GM12892 (cell line): ENCODE measurements around the gene UBE2F. TPM values are rescaled to one million over a fixed set of nuclear protein-coding genes. Genes with fewer than 3 reads are reported as not detected.

ENCODE experiments used
- DNase-seq: peaks from one replicate; pipeline ENCODE4 v3.0.0; 2011; ENCODE audit not compliant: insufficient read length
- FAIRE-seq: peaks from 2 replicates; lab custom pipeline; 2011; peaks lifted over from hg19 to GRCh38; lab: Jason Lieb, UNC
- POLR2A ChIP-seq: IDR thresholded peaks from 2 replicates; pipeline ENCODE4 v1.6.1; 2011; ENCODE audit warnings: low read depth, low read length, control low read depth
- POLR2AphosphoS5 ChIP-seq: IDR thresholded peaks from 2 replicates; pipeline ENCODE4 v1.6.1; 2011; ENCODE audit warnings: low read depth, low read length, control low read depth
- TAF1 ChIP-seq: IDR thresholded peaks from 2 replicates; pipeline ENCODE4 v1.6.1; 2011; ENCODE audit warnings: low read depth, mild to moderate bottlenecking, control low read depth, low read length, borderline replicate concordance
- polyA plus RNA-seq: library from polyadenylated mRNA; unstranded; fragments of >200 nt; gene quantifications from one replicate; pipeline ENCODE4 v1.2.1, GENCODE V29; 2012; ENCODE audit warnings: missing spikeins, inconsistent platforms; ENCODE audit not compliant: missing spikeins

UBE2F gene
- 16.0 TPM for polyA plus RNA-seq

DNA sequence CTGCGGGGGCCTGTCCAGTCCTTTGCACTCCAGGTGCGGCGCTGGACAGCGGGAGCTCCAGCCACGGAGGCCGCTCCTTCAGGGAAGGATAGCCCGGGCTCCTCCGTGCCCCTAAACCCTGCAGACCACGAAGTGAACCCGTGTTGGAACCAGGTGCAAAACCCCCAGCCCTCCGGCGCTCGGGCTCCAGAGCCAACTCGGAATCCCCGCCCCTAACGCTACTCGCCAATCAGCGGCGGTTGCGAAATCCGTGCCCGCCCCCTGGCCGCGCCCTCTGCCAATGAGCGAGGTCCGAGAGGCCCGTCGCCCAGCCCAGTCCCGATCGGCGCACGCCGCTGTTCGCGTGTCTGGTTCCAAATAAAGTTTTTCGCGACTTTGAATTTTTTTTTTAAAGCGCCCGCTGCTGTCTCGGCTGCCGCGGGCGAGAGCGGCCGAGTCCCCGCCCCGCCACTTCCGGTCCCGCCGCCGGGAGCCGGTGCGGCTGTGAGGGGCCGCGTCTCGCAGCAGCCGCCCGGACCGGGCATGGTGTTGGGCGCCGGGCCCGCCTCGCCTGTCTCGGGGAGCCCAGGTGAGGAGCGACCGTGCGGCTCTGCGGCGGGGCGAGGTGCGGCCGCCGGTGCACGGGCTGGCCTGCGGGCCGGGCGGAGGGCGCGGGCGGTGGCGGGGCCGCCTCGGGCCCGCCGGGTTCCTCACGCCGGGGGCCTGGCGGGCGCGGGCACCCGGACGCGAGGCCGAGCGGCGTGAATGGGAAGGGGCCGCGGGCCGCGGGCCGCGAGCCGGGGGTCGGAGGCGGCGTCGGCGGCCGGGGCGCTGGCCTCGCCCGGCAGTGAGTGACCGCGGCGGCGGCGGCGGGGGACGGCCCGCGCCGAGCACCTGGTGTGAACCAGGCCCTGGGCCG, at the start of gene UBE2F:
TSS of gene UBE2F (plus strand) at position 450 of the 898 bp plus-strand sequence. CDS start 6,094 bp downstream, outside the sequence.
- TF ChIP-seq TAF1: no peak
- TF ChIP-seq POLR2A: peak; percentile 55; the same call in 1 of the 2 replicates
- DNase-seq (peak; percentile 98), FAIRE-seq (peak; percentile 91)

GRCh38 chr2:237917696-237918374, 49.0 kb upstream of the UBE2F start:
- FAIRE-seq (no peak), DNase-seq (no peak)
- TF ChIP-seq TAF1: no peak
- no peak for TF ChIP-seq POLR2A

GRCh38 chr2:237919593-237919992, 47.2 kb upstream of the UBE2F start:
- DNase-seq: no peak
- FAIRE-seq: no peak
- TF ChIP-seq TAF1 (no peak), POLR2AphosphoS5 (no peak), POLR2A (no peak)

- TF ChIP-seq POLR2AphosphoS5: no peak
- no peak for TF ChIP-seq POLR2A
- TF ChIP-seq TAF1: no peak
- FAIRE-seq (no peak), DNase-seq (no peak)
Measured at GRCh38 chr2:237920673-237921072, 46.1 kb upstream of the UBE2F start.

DNA sequence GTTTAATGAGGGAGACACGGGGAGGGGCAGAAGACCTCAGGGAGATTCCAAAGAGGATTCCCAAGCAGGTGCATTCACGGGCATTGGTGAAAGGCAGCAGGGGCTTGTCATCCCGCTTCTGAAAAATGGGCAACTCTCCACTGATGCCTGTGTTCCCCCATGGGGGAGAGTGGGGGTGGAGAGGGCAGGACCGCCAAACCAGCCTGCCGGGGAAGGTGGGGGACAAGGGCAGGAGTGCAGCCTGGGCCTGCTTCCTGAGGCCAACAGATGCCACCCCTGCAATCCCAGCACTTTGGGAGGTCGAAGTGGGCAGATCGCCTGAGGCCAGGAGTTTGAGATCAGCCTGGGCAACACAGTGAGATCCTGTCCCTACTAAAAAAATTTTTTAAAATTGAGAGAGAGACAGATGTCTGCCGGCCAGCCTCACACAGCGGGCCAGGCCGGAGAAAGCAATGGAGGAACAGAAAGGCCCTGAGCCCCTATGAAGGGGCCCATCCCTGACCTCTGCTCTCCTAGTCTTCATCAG, 44.8 kb upstream of the UBE2F start:
- FAIRE-seq: no peak
- no peak for TF ChIP-seq POLR2A
- TF ChIP-seq TAF1: no peak
- TF ChIP-seq POLR2AphosphoS5: no peak
- DNase-seq: no peak

DNA sequence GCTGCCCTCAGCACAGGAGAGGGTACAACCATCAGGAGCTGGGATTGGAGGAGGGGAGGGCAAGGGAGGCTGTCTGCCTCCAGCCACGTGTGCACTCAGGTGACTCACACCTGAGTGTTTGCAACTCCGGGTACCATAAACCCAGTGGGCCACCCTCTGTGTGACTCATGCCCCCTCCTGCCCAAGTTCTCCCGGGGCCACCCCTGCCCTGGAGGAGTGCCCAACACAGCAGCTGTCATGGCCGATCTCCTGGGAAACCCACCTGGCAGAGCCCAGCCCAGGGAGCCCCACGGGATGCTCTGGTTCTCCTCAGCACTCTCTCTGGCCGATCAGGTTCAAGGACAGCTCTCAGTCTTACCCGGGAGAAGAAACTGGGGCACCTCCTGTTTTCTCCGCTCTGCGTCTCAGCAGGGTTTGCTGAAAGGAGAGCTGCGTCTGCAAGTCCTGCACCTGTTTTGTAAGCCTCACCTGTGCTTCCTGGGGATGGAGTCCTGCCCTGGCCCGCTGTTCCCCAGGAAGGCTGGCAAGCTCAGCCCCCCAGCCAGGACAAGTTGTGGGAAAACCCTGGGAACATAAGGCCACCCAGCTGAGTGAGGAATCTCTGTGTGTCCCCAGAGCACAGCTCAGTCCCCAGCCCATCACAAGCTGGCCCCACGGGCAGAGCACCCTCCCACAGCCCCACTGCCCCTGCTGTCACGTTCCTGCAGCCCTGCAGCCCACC, 44.0 kb upstream of the UBE2F start:
- DNase-seq (no peak), FAIRE-seq (no peak)
- TF ChIP-seq POLR2A: no peak
- no peak for TF ChIP-seq POLR2AphosphoS5

GRCh38 chr2:237923481-237924163, 43.2 kb upstream of the UBE2F start:
- FAIRE-seq (no peak), DNase-seq (peak; percentile 89)
- TF ChIP-seq TAF1: no peak
- no peak for TF ChIP-seq POLR2AphosphoS5
- TF ChIP-seq POLR2A: no peak

DNA sequence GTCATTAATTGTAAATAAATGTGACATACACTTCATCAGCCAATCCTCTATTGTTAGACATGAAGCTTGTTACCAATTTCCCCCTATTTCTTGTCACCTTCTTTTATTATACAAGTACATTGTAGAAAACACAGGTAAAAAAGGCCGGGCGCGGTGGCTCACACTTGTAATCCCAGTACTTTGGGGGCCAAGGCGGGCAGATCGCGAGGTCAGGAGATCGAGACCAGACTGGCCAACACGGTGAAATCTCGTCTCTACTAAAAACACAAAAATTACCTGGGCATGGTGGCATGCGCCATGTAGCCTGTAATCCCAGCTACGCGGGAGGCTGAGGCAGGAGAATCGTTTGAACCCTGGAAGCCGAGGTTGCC, 42.7 kb upstream of the UBE2F start:
- TF ChIP-seq TAF1 (no peak), POLR2AphosphoS5 (no peak), POLR2A (no peak)
- FAIRE-seq: no peak
- DNase-seq: no peak

DNA sequence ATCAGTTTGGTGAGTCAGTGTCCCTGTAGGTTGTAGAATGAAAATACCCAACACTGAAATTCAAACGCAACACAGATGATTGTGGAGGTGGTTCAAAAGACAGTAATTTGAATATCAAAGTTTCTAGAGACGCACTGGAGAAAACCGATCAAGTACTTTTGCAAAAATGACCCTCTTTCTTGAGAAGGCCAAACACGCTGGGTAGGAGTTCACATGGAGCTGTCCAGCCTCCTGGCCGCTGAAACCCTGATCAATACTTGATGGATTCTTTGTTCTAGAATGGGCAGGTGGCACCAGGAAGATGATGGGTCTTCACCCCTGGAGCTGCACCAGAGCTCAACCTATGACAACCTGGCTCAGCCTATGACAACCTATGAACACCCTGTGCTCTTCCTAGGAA, 39.7 kb upstream of the UBE2F start:
- no peak for TF ChIP-seq POLR2A
- TF ChIP-seq TAF1: no peak
- TF ChIP-seq POLR2AphosphoS5: no peak
- FAIRE-seq (no peak), DNase-seq (no peak)

DNA sequence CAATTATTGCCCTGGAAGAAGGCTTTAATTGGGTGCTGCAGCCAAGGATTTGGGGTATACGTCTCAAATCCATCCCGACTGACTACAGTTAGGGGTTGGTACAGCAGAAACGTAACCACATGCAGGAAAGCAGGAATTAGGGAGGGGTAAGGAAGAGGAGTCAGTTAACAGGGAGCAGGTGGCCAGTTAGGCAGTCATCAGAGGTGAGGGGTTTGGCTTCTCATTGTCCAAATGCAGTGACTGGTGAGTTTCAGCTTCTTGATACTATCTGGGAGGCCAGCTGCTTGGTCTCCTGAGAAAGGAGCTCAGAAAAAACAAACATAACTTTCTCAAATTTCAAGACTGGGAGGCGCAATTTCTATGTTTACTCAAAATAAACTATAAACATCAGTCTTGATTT, 38.8 kb upstream of the UBE2F start:
- FAIRE-seq: no peak
- TF ChIP-seq POLR2A: no peak
- TF ChIP-seq POLR2AphosphoS5: no peak
- no peak for TF ChIP-seq TAF1
- DNase-seq: no peak

DNA sequence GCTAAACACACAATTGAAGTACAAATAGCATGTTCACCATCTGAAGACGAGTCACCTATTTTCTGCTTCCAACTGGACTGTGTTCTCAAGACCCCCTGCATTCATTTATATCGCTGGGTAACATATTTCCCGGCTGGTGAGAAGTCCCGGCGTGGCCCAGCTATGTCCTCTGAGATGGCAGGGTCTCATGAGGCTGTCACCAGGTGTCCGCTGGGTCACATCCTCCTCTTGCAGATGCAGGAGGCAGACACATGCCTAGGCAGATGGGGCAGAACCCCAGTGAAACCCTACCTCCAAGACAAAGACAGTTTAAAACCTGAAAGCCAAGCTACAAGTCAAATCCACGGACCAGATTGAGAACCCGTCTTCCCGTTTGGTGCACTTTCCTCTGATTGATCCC, 36.8 kb upstream of the UBE2F start:
- TF ChIP-seq TAF1 (no peak), POLR2AphosphoS5 (no peak), POLR2A (no peak)
- no peak for FAIRE-seq
- DNase-seq: no peak

- no peak for FAIRE-seq
- no peak for DNase-seq
- TF ChIP-seq POLR2AphosphoS5 (no peak), POLR2A (no peak), TAF1 (no peak)
Measured at GRCh38 chr2:237931205-237931721, 35.6 kb upstream of the UBE2F start.
